Testis (tissue), 2 donors: ENCODE data around the gene CD81.

Experiments
- POLR2A ChIP-seq: fragments of 450-650 bp; IDR thresholded peaks from one replicate; pipeline ENCODE4 v1.6.1; 2017; ENCODE audit warnings: antibody characterized with exemption, mild to moderate bottlenecking, moderate library complexity
- TF ChIP-seq, protein P1 (sequence below), 3 experiments: fragments of 450-650 bp in 2 of 3; fragments of 200-600 bp in 1 of 3; sonication (generic) in 1 of 3; IDR thresholded peaks; one replicate each; pipeline ENCODE4 v1.5.1; 2016 to 2019; ENCODE audit warnings: antibody characterized with exemption in 3 of 3, mild to moderate bottlenecking in 2 of 3, moderate library complexity in 1 of 3

DNA sequence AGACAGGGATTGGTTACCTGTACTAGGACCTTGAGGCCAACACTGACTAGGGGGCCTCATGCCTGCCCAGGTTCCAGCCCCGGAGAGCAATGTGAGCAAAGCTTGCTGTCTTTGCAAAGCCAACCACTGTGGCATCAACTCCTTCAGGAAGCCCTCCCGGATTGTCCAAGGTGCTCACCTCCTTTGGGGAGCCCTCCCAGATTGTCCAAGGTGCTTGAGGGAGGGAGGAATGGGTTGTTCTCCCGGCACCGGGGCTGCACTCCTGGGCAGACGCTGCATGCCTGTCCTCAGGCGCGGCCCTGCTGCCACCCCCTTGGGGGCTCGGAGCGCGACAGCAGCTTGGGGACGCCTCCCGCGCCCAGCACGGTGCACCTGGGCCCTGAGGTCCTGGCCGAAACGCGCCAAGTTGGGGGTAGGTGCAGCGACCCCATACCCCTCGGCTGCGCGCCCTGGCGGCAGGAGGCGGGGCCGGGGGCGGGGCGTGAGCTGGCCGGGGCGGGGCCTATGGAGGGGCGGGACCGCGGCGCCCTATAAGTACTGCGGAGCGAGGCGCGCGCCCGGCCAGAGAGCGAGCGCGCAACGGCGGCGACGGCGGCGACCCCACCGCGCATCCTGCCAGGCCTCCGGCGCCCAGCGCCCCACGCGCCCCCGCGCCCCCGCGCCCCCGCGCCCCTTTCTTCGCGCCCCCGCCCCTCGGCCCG lies at the start of gene CD81:
- no peak for TF ChIP-seq POLR2A
- TF ChIP-seq, protein P1, sequence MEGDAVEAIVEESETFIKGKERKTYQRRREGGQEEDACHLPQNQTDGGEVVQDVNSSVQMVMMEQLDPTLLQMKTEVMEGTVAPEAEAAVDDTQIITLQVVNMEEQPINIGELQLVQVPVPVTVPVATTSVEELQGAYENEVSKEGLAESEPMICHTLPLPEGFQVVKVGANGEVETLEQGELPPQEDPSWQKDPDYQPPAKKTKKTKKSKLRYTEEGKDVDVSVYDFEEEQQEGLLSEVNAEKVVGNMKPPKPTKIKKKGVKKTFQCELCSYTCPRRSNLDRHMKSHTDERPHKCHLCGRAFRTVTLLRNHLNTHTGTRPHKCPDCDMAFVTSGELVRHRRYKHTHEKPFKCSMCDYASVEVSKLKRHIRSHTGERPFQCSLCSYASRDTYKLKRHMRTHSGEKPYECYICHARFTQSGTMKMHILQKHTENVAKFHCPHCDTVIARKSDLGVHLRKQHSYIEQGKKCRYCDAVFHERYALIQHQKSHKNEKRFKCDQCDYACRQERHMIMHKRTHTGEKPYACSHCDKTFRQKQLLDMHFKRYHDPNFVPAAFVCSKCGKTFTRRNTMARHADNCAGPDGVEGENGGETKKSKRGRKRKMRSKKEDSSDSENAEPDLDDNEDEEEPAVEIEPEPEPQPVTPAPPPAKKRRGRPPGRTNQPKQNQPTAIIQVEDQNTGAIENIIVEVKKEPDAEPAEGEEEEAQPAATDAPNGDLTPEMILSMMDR (IDR thresholded peaks at IDR 0.05): no peak
